HEK293 (cell line): Measurements from ENCODE around the gene CILP.
"Not testable (repeated sequence)": the region's sequence is repeated elsewhere in the genome, so short reads cannot be mapped to it uniquely, and the experiment has no call there.

ENCODE experiments used
- CTCF ChIA-PET: fragments of 350-600 bp; formaldehyde crosslinking; extraction: SDS; loops from one replicate; lab custom pipeline; 2021; ENCODE audit warnings: antibody characterized with exemption; lab: Yijun Ruan, JAX
- POLR2A ChIA-PET: fragments of 300-600 bp; formaldehyde crosslinking; extraction: SDS; loops from one replicate; lab custom pipeline; 2020; ENCODE audit warnings: antibody characterized with exemption, inconsistent platforms; lab: Yijun Ruan, JAX
- H3K27ac ChIP-seq: fragments of 200-500 bp; sonication (Bioruptor generic); 2 replicates; pipeline ENCODE4 v1.5.1; 2014; ENCODE audit warnings: low read depth, low read length, control low read depth, inconsistent platforms; ENCODE audit errors: extremely low read depth
- H3K36me3 ChIP-seq, 2 experiments: fragments of 200-500 bp in 1 of 2; sonication (Bioruptor generic) in 1 of 2; 1 replicate in 1 of 2; 2 replicates in 1 of 2; pipeline ENCODE4 v1.5.1; 2014 to 2017; ENCODE audit warnings: inconsistent platforms in 2 of 2, low read length in 2 of 2; ENCODE audit not compliant: control insufficient read depth in 2 of 2, insufficient read depth in 1 of 2
- H3K4me1 ChIP-seq: fragments of 200-500 bp; sonication (Bioruptor generic); 2 replicates; pipeline ENCODE4 v1.5.1; 2014; ENCODE audit warnings: mild to moderate bottlenecking, low read length, inconsistent platforms; ENCODE audit not compliant: control insufficient read depth, insufficient read depth
- H3K4me3 ChIP-seq: 2 replicates; pipeline ENCODE4 v1.5.1; 2011; ENCODE audit warnings: low read depth, mild to moderate bottlenecking, control low read depth, low read length, moderate library complexity
- H3K9me3 ChIP-seq: fragments of 200-500 bp; sonication (Bioruptor generic); 2 replicates; pipeline ENCODE4 v1.5.1; 2014; ENCODE audit warnings: low read depth, low read length, inconsistent platforms; ENCODE audit not compliant: control insufficient read depth, insufficient read depth
- GLI4 ChIP-seq: fragments of 450-650 bp; formaldehyde crosslinking; IDR thresholded peaks from 2 replicates; pipeline ENCODE4 v1.5.1; 2016; ENCODE audit warnings: missing biosample characterization, missing genetic modification characterization
- KLF7 ChIP-seq: fragments of 450-650 bp; formaldehyde crosslinking; IDR thresholded peaks from 2 replicates; pipeline ENCODE4 v1.5.1; 2016; ENCODE audit warnings: missing biosample characterization, missing genetic modification characterization, borderline replicate concordance
- PRDM1 ChIP-seq: fragments of 450-650 bp; formaldehyde crosslinking; IDR thresholded peaks from 2 replicates; pipeline ENCODE4; 2016; ENCODE audit warnings: missing biosample characterization, missing genetic modification characterization
- TSHZ1 ChIP-seq: fragments of 450-650 bp; formaldehyde crosslinking; IDR thresholded peaks from 2 replicates; pipeline ENCODE4 v1.5.1; 2016; ENCODE audit warnings: missing biosample characterization, missing genetic modification characterization, borderline replicate concordance
- WT1 ChIP-seq: fragments of 450-650 bp; formaldehyde crosslinking; IDR thresholded peaks from 2 replicates; pipeline ENCODE4 v1.5.1; 2016; ENCODE audit warnings: missing biosample characterization, missing genetic modification characterization
- ZBTB21 ChIP-seq: fragments of 450-650 bp; formaldehyde crosslinking; IDR thresholded peaks from 2 replicates; pipeline ENCODE4 v1.5.1; 2017; ENCODE audit warnings: missing biosample characterization, missing genetic modification characterization
- ZBTB48 ChIP-seq: fragments of 450-650 bp; formaldehyde crosslinking; IDR thresholded peaks from 2 replicates; pipeline ENCODE4 v1.5.1; 2016; ENCODE audit warnings: missing biosample characterization, missing genetic modification characterization
- ZNF112 ChIP-seq: fragments of 450-650 bp; formaldehyde crosslinking; IDR thresholded peaks from 2 replicates; pipeline ENCODE4 v1.5.0; 2017; ENCODE audit warnings: missing biosample characterization, missing genetic modification characterization
- ZNF132 ChIP-seq: fragments of 450-650 bp; formaldehyde crosslinking; IDR thresholded peaks from 2 replicates; pipeline ENCODE4 v1.5.1; 2017; ENCODE audit warnings: missing biosample characterization, missing genetic modification characterization, borderline replicate concordance
- ZNF146 ChIP-seq: fragments of 450-650 bp; formaldehyde crosslinking; IDR thresholded peaks from 2 replicates; pipeline ENCODE4 v1.5.1; 2016; ENCODE audit warnings: missing biosample characterization, missing genetic modification characterization
- ZNF19 ChIP-seq: fragments of 450-650 bp; formaldehyde crosslinking; IDR thresholded peaks from 2 replicates; pipeline ENCODE4; 2016; ENCODE audit warnings: missing biosample characterization, missing genetic modification characterization, low read depth
- ZNF202 ChIP-seq: fragments of 450-650 bp; formaldehyde crosslinking; IDR thresholded peaks from 2 replicates; pipeline ENCODE4 v1.5.1; 2016; ENCODE audit warnings: missing biosample characterization, missing genetic modification characterization, borderline replicate concordance
- ZNF211 ChIP-seq: fragments of 450-650 bp; formaldehyde crosslinking; IDR thresholded peaks from 2 replicates; pipeline ENCODE4 v1.5.1; 2016; ENCODE audit warnings: low read depth, missing biosample characterization, missing genetic modification characterization
- ZNF274 ChIP-seq, 2 experiments: fragments of 200-500 bp in 1 of 2; fragments of 450-650 bp in 1 of 2; sonication (Bioruptor generic) in 1 of 2; formaldehyde crosslinking in 1 of 2; IDR thresholded peaks; 2 replicates each; pipeline versions ENCODE4 v1.5.1 to v1.6.1; 2014 to 2016; ENCODE audit warnings: borderline replicate concordance in 1 of 2, inconsistent platforms in 1 of 2, low read length in 1 of 2, missing biosample characterization in 1 of 2, missing genetic modification characterization in 1 of 2
- ZNF292 ChIP-seq: fragments of 450-650 bp; formaldehyde crosslinking; IDR thresholded peaks from 2 replicates; pipeline ENCODE4 v1.5.1; 2016; ENCODE audit warnings: low read depth, missing biosample characterization, missing genetic modification characterization, borderline replicate concordance
- ZNF341 ChIP-seq: fragments of 450-650 bp; formaldehyde crosslinking; IDR thresholded peaks from 2 replicates; pipeline ENCODE4; 2016; ENCODE audit warnings: low read depth, missing biosample characterization, missing genetic modification characterization
- ZNF354C ChIP-seq: fragments of 450-650 bp; formaldehyde crosslinking; IDR thresholded peaks from 2 replicates; pipeline ENCODE4 v1.5.1; 2016; ENCODE audit warnings: missing biosample characterization, missing genetic modification characterization, low read depth, borderline replicate concordance
- ZNF366 ChIP-seq: fragments of 450-650 bp; formaldehyde crosslinking; conservative IDR thresholded peaks from 2 replicates; pipeline ENCODE4 v1.5.1; 2016; ENCODE audit warnings: missing biosample characterization, missing genetic modification characterization
- ZNF394 ChIP-seq: fragments of 450-650 bp; formaldehyde crosslinking; IDR thresholded peaks from 2 replicates; pipeline ENCODE4 v1.5.1; 2016; ENCODE audit warnings: missing biosample characterization, missing genetic modification characterization, mild to moderate bottlenecking, moderate library complexity, borderline replicate concordance
- ZNF433 ChIP-seq: fragments of 450-650 bp; formaldehyde crosslinking; IDR thresholded peaks from 2 replicates; pipeline ENCODE4 v1.5.1; 2016; ENCODE audit warnings: missing biosample characterization, missing genetic modification characterization, low read depth
- ZNF501 ChIP-seq: fragments of 450-650 bp; formaldehyde crosslinking; IDR thresholded peaks from 2 replicates; pipeline ENCODE4 v1.5.1; 2016; ENCODE audit warnings: missing biosample characterization, missing genetic modification characterization
- ZNF510 ChIP-seq: fragments of 450-650 bp; formaldehyde crosslinking; IDR thresholded peaks from 2 replicates; pipeline ENCODE4 v1.5.1; 2018; ENCODE audit warnings: mild to moderate bottlenecking, missing genetic modification characterization, missing biosample characterization; ENCODE audit not compliant: insufficient replicate concordance
- ZNF596 ChIP-seq: fragments of 450-650 bp; IDR thresholded peaks from 2 replicates; pipeline ENCODE4 v1.5.0; 2018; ENCODE audit warnings: missing biosample characterization, mild to moderate bottlenecking, missing genetic modification characterization, moderate library complexity
- ZNF791 ChIP-seq: fragments of 450-650 bp; formaldehyde crosslinking; IDR thresholded peaks from 2 replicates; pipeline ENCODE4 v1.5.1; 2016; ENCODE audit warnings: missing biosample characterization, missing genetic modification characterization
- TF ChIP-seq, protein P1 (sequence below): fragments of 450-650 bp; formaldehyde crosslinking; IDR thresholded peaks from 2 replicates; pipeline ENCODE4 v1.5.1; 2017; ENCODE audit warnings: missing biosample characterization, missing genetic modification characterization
- TF ChIP-seq, protein P2 (sequence below): fragments of 450-650 bp; formaldehyde crosslinking; IDR thresholded peaks from 2 replicates; pipeline ENCODE4 v1.5.1; 2016; ENCODE audit warnings: missing biosample characterization, missing genetic modification characterization

Gene CILP

DNA sequence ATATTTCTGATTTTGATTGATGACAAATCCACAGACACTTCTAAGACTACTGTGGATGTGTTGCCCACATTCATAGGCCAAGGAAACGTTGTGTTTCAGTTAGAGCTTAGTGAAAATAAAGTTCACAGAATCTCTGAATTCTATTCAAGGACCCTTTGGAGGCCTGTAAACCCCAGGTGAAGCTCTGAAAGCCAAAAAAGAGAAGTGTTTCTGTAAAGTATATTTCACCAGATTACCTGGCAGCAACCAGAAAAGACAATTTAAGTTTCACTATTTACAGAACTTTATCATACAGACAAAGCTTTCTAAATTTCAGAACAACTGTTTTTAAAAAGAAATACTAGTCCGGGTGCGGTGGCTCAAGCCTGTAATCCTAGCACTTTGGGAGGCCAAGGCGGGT lies 28.7 kb downstream of the CILP start (continued):
- no peak for TF ChIP-seq TSHZ1 (tag by site-specific recombination)
- no peak for TF ChIP-seq GLI4
- no peak for TF ChIP-seq ZNF112
- no peak for TF ChIP-seq ZBTB48 (tag by site-specific recombination)
- no peak for TF ChIP-seq ZNF202
- no peak for TF ChIP-seq ZNF211 (tag by site-specific recombination)
- TF ChIP-seq ZNF596 (tag by site-specific recombination): no peak
- TF ChIP-seq KLF7 (tag by site-specific recombination): no peak
- no peak for TF ChIP-seq WT1 (tag by site-specific recombination)
- TF ChIP-seq ZNF274 (IDR thresholded peaks at IDR 0.05; ENCODE audit: low read length): no peak
- TF ChIP-seq ZNF274 (tag by site-specific recombination; IDR thresholded peaks at IDR 0.05; ENCODE audit: borderline replicate concordance): no peak
- no peak for TF ChIP-seq ZNF146 (tag by site-specific recombination)
- TF ChIP-seq, protein P1, sequence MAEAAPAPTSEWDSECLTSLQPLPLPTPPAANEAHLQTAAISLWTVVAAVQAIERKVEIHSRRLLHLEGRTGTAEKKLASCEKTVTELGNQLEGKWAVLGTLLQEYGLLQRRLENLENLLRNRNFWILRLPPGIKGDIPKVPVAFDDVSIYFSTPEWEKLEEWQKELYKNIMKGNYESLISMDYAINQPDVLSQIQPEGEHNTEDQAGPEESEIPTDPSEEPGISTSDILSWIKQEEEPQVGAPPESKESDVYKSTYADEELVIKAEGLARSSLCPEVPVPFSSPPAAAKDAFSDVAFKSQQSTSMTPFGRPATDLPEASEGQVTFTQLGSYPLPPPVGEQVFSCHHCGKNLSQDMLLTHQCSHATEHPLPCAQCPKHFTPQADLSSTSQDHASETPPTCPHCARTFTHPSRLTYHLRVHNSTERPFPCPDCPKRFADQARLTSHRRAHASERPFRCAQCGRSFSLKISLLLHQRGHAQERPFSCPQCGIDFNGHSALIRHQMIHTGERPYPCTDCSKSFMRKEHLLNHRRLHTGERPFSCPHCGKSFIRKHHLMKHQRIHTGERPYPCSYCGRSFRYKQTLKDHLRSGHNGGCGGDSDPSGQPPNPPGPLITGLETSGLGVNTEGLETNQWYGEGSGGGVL: no peak
- TF ChIP-seq ZNF366 (tag by site-specific recombination): no peak
- no peak for TF ChIP-seq ZNF132 (tag by site-specific recombination)

DNA sequence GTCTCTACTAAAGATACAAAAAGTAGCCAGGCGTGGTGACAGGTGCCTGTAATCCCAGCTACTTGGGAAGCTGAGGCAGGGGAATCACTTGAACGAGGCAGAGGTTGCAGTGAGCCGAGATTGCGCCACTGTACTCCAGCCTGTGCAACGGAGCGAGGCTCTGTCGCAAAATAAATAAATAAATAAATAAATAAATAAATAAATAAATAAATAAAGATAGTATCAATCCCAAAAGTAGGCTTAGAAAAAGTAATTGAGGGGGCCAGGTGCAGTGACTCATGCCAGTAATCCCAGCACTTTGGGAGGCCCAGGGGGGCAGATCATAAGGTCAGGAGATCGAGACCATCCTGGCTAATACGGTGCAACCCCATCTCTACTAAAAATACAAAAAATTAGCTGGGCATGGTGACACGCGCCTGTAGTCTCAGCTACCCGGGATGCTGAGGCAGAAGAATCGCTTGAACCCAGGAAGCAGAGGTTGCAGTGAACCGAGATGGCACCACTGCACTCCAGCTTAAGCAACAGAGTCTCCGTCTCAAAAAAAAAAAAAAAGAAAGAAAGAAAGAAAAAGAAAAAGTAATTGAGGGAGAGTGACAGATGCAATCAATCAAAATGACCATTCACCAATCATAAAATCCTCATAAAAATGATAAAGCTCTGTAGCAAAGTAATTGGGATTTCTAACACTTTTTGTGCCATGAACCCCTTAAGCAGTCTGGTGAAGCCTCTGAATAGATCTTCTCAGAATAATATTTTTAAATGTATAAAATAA lies 29.5 kb downstream of the CILP start:
- POLR2A ChIA-PET: interaction anchor here (0.5 to 0.6 kb wide), 2 partner anchors 92 to 115 kb away, joined by 3 to 4 read pairs; no protein-coding TSS in a partner anchor
- not testable (repeated sequence) for H3K4me1 ChIP-seq, H3K9me3 ChIP-seq, H3K27ac ChIP-seq, H3K4me3 ChIP-seq
- H3K36me3 ChIP-seq: peaks cover 13 to 30% of the 10 kb centered on the region in 2 experiments
- CTCF ChIA-PET: interaction anchor here (0.6 to 1.4 kb wide), 4 partner anchors 89 to 122 kb away, joined by 3 to 6 read pairs (median 3); no protein-coding TSS in a partner anchor
- TF ChIP-seq ZNF292 (tag by site-specific recombination): peak; percentile 72; the same call in 1 of the 2 replicates
- TF ChIP-seq, protein P2, sequence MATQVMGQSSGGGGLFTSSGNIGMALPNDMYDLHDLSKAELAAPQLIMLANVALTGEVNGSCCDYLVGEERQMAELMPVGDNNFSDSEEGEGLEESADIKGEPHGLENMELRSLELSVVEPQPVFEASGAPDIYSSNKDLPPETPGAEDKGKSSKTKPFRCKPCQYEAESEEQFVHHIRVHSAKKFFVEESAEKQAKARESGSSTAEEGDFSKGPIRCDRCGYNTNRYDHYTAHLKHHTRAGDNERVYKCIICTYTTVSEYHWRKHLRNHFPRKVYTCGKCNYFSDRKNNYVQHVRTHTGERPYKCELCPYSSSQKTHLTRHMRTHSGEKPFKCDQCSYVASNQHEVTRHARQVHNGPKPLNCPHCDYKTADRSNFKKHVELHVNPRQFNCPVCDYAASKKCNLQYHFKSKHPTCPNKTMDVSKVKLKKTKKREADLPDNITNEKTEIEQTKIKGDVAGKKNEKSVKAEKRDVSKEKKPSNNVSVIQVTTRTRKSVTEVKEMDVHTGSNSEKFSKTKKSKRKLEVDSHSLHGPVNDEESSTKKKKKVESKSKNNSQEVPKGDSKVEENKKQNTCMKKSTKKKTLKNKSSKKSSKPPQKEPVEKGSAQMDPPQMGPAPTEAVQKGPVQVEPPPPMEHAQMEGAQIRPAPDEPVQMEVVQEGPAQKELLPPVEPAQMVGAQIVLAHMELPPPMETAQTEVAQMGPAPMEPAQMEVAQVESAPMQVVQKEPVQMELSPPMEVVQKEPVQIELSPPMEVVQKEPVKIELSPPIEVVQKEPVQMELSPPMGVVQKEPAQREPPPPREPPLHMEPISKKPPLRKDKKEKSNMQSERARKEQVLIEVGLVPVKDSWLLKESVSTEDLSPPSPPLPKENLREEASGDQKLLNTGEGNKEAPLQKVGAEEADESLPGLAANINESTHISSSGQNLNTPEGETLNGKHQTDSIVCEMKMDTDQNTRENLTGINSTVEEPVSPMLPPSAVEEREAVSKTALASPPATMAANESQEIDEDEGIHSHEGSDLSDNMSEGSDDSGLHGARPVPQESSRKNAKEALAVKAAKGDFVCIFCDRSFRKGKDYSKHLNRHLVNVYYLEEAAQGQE (tag by site-specific recombination): peak; percentile 50; the same call in 1 of the 2 replicates
- TF ChIP-seq ZNF501 (tag by site-specific recombination): peak; percentile 56; the same call in 1 of the 2 replicates
- TF ChIP-seq ZNF19 (tag by site-specific recombination): peak; percentile 74; the same call in 1 of the 2 replicates
- TF ChIP-seq PRDM1 (tag by site-specific recombination): peak; percentile 85
- TF ChIP-seq ZNF366 (tag by site-specific recombination): 0 out of 2 replicates have a peak, but pooled peaks have one; percentile 20
- TF ChIP-seq ZNF510 (tag by site-specific recombination): peak; percentile 60
- TF ChIP-seq ZNF394 (tag by site-specific recombination): peak; percentile 97
- TF ChIP-seq ZNF202: peak; percentile 75; the same call in 1 of the 2 replicates
- 0 out of 2 replicates have a peak, but pooled peaks have one; percentile 61 for TF ChIP-seq ZNF354C
- 0 out of 2 replicates have a peak, but pooled peaks have one; percentile 15 for TF ChIP-seq ZNF341
- TF ChIP-seq ZNF791 (tag by site-specific recombination): peak; percentile 61; the same call in 1 of the 2 replicates
- TF ChIP-seq ZNF433 (tag by site-specific recombination): peak; percentile 74
- peak; percentile 49; the same call in 1 of the 2 replicates for TF ChIP-seq ZBTB21
